Stimulated activated CD4-positive, alpha-beta T cell treated with anti-CD3 and anti-CD28 coated beads, Interleukin-4, amount 100 ng/mL, for 24 hours (primary cell): ENCODE results near the gene SOWAHD.
"Not testable (repeated sequence)": the region's sequence is repeated elsewhere in the genome, so short reads cannot be mapped to it uniquely, and the experiment has no call there.

ENCODE experiments used
- DNase-seq: peaks from one replicate; pipeline ENCODE4 v3.0.0-alpha.2; 2020

SOWAHD gene

GRCh38 chrX:119759248-119759766 lies 919 bp downstream of the SOWAHD start:
- no peak for DNase-seq

- no peak for DNase-seq
Measured at GRCh38 chrX:119760026-119760877, 1.9 kb downstream of the SOWAHD start.

- no peak for DNase-seq
Measured at GRCh38 chrX:119762718-119763117, 4.3 kb downstream of the SOWAHD start.

GRCh38 chrX:119763181-119763580 lies 4.8 kb downstream of the SOWAHD start:
- DNase-seq: no peak

- DNase-seq: no peak
Measured at GRCh38 chrX:119763836-119764387, 5.5 kb downstream of the SOWAHD start.

- DNase-seq: not testable (repeated sequence)
Measured at GRCh38 chrX:119768436-119768835, 10.0 kb downstream of the SOWAHD start.

GRCh38 chrX:119769388-119769787 lies 11.0 kb downstream of the SOWAHD start:
- not testable (repeated sequence) for DNase-seq

GRCh38 chrX:119775517-119776238 lies 17.3 kb downstream of the SOWAHD start:
- DNase-seq: no peak

GRCh38 chrX:119778829-119779228 lies 20.4 kb downstream of the SOWAHD start:
- no peak for DNase-seq

- no peak for DNase-seq
Measured at GRCh38 chrX:119783026-119783425, 24.6 kb downstream of the SOWAHD start.

- DNase-seq: peak; percentile 55
Measured at GRCh38 chrX:119784747-119785446, 26.5 kb downstream of the SOWAHD start.

- peak; percentile 47 for DNase-seq
Measured at GRCh38 chrX:119790977-119791436, 32.6 kb downstream of the SOWAHD start.

- DNase-seq: peak; percentile 81
Measured at GRCh38 chrX:119791437-119792231, 33.2 kb downstream of the SOWAHD start, which contains the start of gene RPL39. Gene RPL39, minus strand, starts transcription at chrX:119791630. Its CDS starts 54 bp downstream, at chrX:119791576.

GRCh38 chrX:119801253-119802221 lies 43.1 kb downstream of the SOWAHD start:
- no peak for DNase-seq

- no peak for DNase-seq
Measured at GRCh38 chrX:119802546-119802945, 44.2 kb downstream of the SOWAHD start.

GRCh38 chrX:119808461-119808860 lies 50.1 kb downstream of the SOWAHD start:
- not testable (repeated sequence) for DNase-seq

GRCh38 chrX:119809185-119809666 lies 50.8 kb downstream of the SOWAHD start:
- DNase-seq: no peak
